Measurements from ENCODE around the gene CDH23. TPM values are rescaled to one million over a fixed set of nuclear protein-coding genes. Genes with fewer than 3 reads are reported as not detected.

CDH23 gene
- total RNA-seq, 2 experiments from 2014 or later, result 4.0 to 4.5 TPM

- no peak for DNase-seq
- Mint-ChIP-seq H3K4me3 (no peak overlapping the region), H3K36me3 (ENCODE audit: low read depth) (no peaks in the 10 kb centered on the region), H3K27me3 (peaks cover 2% of the 10 kb centered on the region), H3K9me3 (no peaks in the 10 kb centered on the region), H3K4me1 (peaks cover 8% of the 10 kb centered on the region), H3K27ac (no peak overlapping the region)
- ChIA-PET POLR2A (no interaction called here), CTCF (interaction anchor here (1.3 kb wide), 1 partner anchor 10 kb away, joined by 4 read pairs; no protein-coding TSS in a partner anchor)
Measured at GRCh38 chr10:71473671-71474599, 77.2 kb downstream of the CDH23 start.

GRCh38 chr10:71474702-71475242, 78.1 kb downstream of the CDH23 start:
- Mint-ChIP-seq H3K4me1 (peaks cover 8% of the 10 kb centered on the region), H3K27me3 (peaks cover 2% of the 10 kb centered on the region), H3K9me3 (no peaks in the 10 kb centered on the region), H3K36me3 (ENCODE audit: low read depth) (no peaks in the 10 kb centered on the region), H3K4me3 (no peak overlapping the region), H3K27ac (no peak overlapping the region)
- ChIA-PET CTCF (no interaction called here), POLR2A (no interaction called here)
- no peak for DNase-seq

- POLR2A ChIA-PET, result no interaction called here
- CTCF ChIA-PET, result no interaction called here
Measured at GRCh38 chr10:71475243-71475871, 78.6 kb downstream of the CDH23 start.

GRCh38 chr10:71476228-71477011, 79.7 kb downstream of the CDH23 start:
- Mint-ChIP-seq H3K36me3 (ENCODE audit: low read depth) (no peaks in the 10 kb centered on the region), H3K4me3 (no peak overlapping the region), H3K27ac (no peak overlapping the region), H3K27me3 (peaks cover 7% of the 10 kb centered on the region), H3K9me3 (no peaks in the 10 kb centered on the region), H3K4me1 (peaks cover 8% of the 10 kb centered on the region)
- DNase-seq, result no peak
- CTCF ChIA-PET, result no interaction called here
- POLR2A ChIA-PET, result no interaction called here

More at GRCh38 chr10:71475243-71475871, 78.6 kb downstream of the CDH23 start:
- H3K9me3 Mint-ChIP-seq, result no peaks in the 10 kb centered on the region
- H3K27me3 Mint-ChIP-seq, result peaks cover 3% of the 10 kb centered on the region
- peaks cover 8% of the 10 kb centered on the region for H3K4me1 Mint-ChIP-seq
- H3K4me3 Mint-ChIP-seq, result no peak overlapping the region
- no peak overlapping the region for H3K27ac Mint-ChIP-seq
- DNase-seq, result no peak
- no peaks in the 10 kb centered on the region for H3K36me3 Mint-ChIP-seq (ENCODE audit: low read depth)

- Mint-ChIP-seq H3K4me3 (no peak overlapping the region), H3K27me3 (peaks cover 7% of the 10 kb centered on the region), H3K4me1 (peaks cover 8% of the 10 kb centered on the region), H3K36me3 (ENCODE audit: low read depth) (no peaks in the 10 kb centered on the region), H3K27ac (no peak overlapping the region), H3K9me3 (no peaks in the 10 kb centered on the region)
- ChIA-PET POLR2A (no interaction called here), CTCF (interaction anchor here (0.9 kb wide), 2 partner anchors 10 to 90 kb away, joined by 3 read pairs; no protein-coding TSS in a partner anchor)
- no peak for DNase-seq
Measured at GRCh38 chr10:71478173-71478572, 81.5 kb downstream of the CDH23 start.

- DNase-seq, result no peak
- Mint-ChIP-seq H3K27me3 (peaks cover 7% of the 10 kb centered on the region), H3K27ac (no peak overlapping the region), H3K9me3 (no peaks in the 10 kb centered on the region), H3K4me1 (peaks cover 8% of the 10 kb centered on the region), H3K4me3 (no peak overlapping the region), H3K36me3 (ENCODE audit: low read depth) (no peaks in the 10 kb centered on the region)
- CTCF ChIA-PET, result no interaction called here
- POLR2A ChIA-PET, result no interaction called here
Measured at GRCh38 chr10:71478813-71479365, 82.2 kb downstream of the CDH23 start.

GRCh38 chr10:71479831-71480230, 83.1 kb downstream of the CDH23 start:
- CTCF ChIA-PET, result no interaction called here
- no peak overlapping the region for H3K27ac Mint-ChIP-seq
- no peak overlapping the region for H3K4me3 Mint-ChIP-seq
- POLR2A ChIA-PET, result no interaction called here
- peaks cover 7% of the 10 kb centered on the region for H3K27me3 Mint-ChIP-seq
- H3K9me3 Mint-ChIP-seq, result no peaks in the 10 kb centered on the region
- no peaks in the 10 kb centered on the region for H3K36me3 Mint-ChIP-seq (ENCODE audit: low read depth)
- peaks cover 7% of the 10 kb centered on the region for H3K4me1 Mint-ChIP-seq
- DNase-seq, result no peak

- H3K27me3 Mint-ChIP-seq, result peaks cover 7% of the 10 kb centered on the region
- CTCF ChIA-PET, result no interaction called here
- H3K4me3 Mint-ChIP-seq, result no peak overlapping the region
- POLR2A ChIA-PET, result no interaction called here
- no peak for DNase-seq
- no peaks in the 10 kb centered on the region for H3K9me3 Mint-ChIP-seq
- no peaks in the 10 kb centered on the region for H3K36me3 Mint-ChIP-seq (ENCODE audit: low read depth)
- H3K27ac Mint-ChIP-seq, result no peak overlapping the region
- no peaks in the 10 kb centered on the region for H3K4me1 Mint-ChIP-seq
Measured at GRCh38 chr10:71480662-71481061, 83.9 kb downstream of the CDH23 start.

GRCh38 chr10:71481746-71482410, 85.2 kb downstream of the CDH23 start:
- ChIA-PET CTCF (no interaction called here), POLR2A (no interaction called here)
- peaks cover 7% of the 10 kb centered on the region for H3K27me3 Mint-ChIP-seq
- no peaks in the 10 kb centered on the region for H3K4me1 Mint-ChIP-seq
- H3K9me3 Mint-ChIP-seq, result no peaks in the 10 kb centered on the region
- no peak for DNase-seq
- H3K36me3 Mint-ChIP-seq (ENCODE audit: low read depth), result no peaks in the 10 kb centered on the region
- no peak overlapping the region for H3K27ac Mint-ChIP-seq
- no peak overlapping the region for H3K4me3 Mint-ChIP-seq

- no peaks in the 10 kb centered on the region for H3K4me1 Mint-ChIP-seq
- ChIA-PET CTCF (no interaction called here), POLR2A (no interaction called here)
- no peak overlapping the region for H3K4me3 Mint-ChIP-seq
- H3K27me3 Mint-ChIP-seq, result peaks cover 4% of the 10 kb centered on the region
- no peak for DNase-seq
- no peaks in the 10 kb centered on the region for H3K36me3 Mint-ChIP-seq (ENCODE audit: low read depth)
- no peak overlapping the region for H3K27ac Mint-ChIP-seq
- no peaks in the 10 kb centered on the region for H3K9me3 Mint-ChIP-seq
Measured at GRCh38 chr10:71482620-71483019, 85.9 kb downstream of the CDH23 start.

GRCh38 chr10:71483135-71483534, 86.4 kb downstream of the CDH23 start:
- Mint-ChIP-seq H3K4me3 (no peak overlapping the region), H3K27me3 (peaks cover 4% of the 10 kb centered on the region), H3K36me3 (ENCODE audit: low read depth) (no peaks in the 10 kb centered on the region), H3K4me1 (no peaks in the 10 kb centered on the region), H3K27ac (no peak overlapping the region), H3K9me3 (no peaks in the 10 kb centered on the region)
- POLR2A ChIA-PET, result no interaction called here
- DNase-seq, result no peak
- CTCF ChIA-PET, result no interaction called here

Measured in activated CD4-positive, alpha-beta T cell treated with anti-CD3 and anti-CD28 coated beads, Interleukin-2, amount 10 ng/mL, durations not matched to agents 7 days and 5 days (primary cell).